Measurements from ENCODE around the gene SLC7A8.

- TF ChIP-seq CTCF (IDR thresholded peaks at IDR 0.05; ENCODE audit: low read depth, low read length), result no peak
- no peak for TF ChIP-seq EZH2phosphoT487 (IDR thresholded peaks at IDR 0.05; ENCODE audit: low read depth)
Observed at GRCh38 chr14:23202001-23202400, 18.5 kb upstream of the SLC7A8 start.
